Esophagus mucosa (tissue), 1 donor: ENCODE measurements around the gene PAMR1. TPM values are rescaled to one million over a fixed set of nuclear protein-coding genes. Genes with fewer than 3 reads are reported as not detected.

Experiments
- ATAC-seq: fragments of 200-7000 bp; cut with Tn5 transposase; one replicate; pipeline ENCODE4 v1.9.1; 2020
- total RNA-seq: library from RNA; stranded (reverse); gene quantifications from one replicate; pipeline ENCODE4 v1.2.4, GENCODE V29; 2023
- donor health status: DM: yes; HTN: yes; CAD: no.

The PAMR1 gene
- total RNA-seq, 1 donor from 2014 or later: 0.36 TPM

DNA sequence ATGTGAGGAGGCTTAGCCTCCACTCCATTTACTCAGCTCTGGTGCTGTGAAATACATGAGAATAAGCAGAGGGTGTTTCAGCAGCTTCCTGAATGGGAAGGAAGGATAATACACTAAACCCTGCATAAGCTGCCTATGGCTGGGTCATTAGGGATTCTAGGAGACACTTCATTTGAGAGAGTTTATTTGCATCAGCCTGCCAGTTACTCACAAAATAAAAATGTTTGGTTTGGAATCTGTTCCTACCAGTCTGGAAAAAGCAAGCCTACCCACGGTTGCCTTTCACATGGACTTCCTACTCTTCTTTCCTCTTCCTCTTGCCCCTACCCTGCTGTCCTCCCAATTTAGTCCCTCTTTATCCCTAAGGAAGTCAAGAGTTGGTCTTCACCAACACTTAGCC is 126.5 kb downstream of the PAMR1 start:
- no peak for ATAC-seq

GRCh38 chr11:35394941-35395340 is 130.5 kb downstream of the PAMR1 start:
- ATAC-seq: no peak

DNA sequence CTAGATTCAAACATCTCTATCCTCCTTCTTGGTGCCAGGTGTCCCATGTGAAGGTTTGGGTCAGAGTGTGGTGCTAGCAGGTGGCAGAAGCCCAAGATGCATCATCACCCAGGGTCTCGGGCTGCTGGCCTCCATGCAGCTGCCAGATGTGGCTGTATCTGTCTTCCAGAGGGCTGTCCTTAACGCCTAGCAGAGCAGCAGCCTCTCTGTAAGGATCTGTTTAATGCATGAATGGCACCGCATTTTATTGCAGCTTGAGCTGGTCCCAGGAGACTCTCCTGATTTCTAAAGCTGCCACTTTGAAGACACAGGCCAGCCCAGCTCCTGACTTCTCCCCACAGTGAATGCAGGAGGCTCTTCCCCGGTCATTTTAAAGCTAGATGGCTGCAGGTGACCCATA is 132.3 kb downstream of the PAMR1 start:
- no peak for ATAC-seq

GRCh38 chr11:35391922-35392688 is 133.3 kb downstream of the PAMR1 start:
- ATAC-seq: peak; percentile 72

GRCh38 chr11:35390737-35391682 is 134.4 kb downstream of the PAMR1 start:
- ATAC-seq: peak; percentile 90

GRCh38 chr11:35389897-35390465 is 135.4 kb downstream of the PAMR1 start:
- ATAC-seq: no peak

- no peak for ATAC-seq
Measured at GRCh38 chr11:35389112-35389511, 136.3 kb downstream of the PAMR1 start.

DNA sequence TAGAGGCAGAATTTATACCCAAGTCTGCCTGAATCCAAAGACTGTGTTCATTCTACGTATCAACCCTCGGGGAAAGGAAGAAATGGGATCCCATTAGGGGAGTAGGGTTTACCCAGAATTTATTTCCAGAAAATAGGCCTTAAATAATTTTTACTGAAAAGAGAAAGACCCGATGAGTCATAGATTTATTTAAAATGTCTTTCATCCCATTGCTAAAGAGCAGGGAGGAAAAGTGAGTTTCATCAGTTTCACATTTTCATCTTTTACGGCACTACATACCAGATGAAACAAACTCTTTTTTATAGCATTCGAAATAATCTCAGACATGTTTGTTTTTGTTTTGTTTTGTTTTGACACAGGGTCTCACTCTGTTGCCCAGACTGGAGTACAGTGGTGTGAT is 137.4 kb downstream of the PAMR1 start:
- no peak for ATAC-seq

DNA sequence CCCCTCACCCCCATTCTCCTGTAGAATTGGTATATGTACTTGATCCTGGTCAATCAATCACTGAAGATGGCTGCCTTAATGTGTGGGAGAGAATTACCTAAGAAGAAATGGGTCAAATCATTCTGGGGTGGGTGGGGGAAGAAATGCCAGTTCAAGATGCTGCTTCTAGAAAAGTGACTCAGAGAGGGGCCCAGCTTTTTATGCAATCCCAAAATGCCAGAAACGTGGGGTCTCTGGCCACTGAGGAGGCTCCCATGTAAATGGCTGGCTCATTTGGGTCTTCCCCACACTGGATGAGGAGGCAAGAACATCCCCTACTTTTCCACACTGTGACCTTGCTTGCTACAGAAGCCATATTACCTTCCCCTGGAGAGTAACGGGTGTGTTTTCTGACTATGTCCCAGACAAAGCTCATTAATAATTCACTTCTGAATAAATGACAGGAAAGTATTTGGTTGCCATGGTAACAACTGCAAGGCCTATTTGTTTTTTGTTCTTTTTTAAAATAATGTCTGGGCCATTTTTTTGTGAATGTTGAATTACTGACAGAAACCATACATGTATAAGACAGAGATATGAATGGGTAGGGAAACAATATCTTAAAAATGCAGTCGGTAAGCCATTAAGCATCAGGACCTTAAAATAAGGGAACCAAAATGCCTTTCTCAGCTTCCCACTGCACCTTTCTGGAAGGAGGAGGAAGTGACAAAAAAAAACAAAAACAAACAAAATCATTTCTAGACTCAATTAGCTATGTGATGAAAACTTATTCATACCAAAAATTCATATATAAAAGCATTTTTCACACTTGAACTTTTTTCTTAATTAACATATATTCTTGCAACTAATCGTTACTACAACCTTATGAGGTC is 138.1 kb downstream of the PAMR1 start:
- ATAC-seq: no peak

DNA sequence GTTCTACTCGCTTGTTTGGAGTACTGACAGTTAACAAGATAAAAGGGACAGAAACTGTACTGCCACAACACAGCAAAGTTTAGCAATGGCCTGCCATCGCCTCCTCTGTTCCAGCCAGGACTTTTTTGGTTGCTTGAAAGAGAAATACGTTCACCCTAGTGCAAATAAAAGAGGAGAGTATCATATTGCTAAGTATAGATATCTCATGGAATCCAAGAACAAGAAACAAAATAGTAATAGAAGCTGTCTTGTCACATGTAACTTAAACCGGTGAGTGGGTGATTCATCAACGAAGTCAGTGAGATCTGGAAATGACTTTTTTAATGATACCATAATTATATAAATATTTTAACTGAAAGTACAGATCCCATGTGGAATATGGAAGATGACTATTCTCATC is 141.5 kb downstream of the PAMR1 start:
- no peak for ATAC-seq

Other genes with a start within 250 kb of the PAMR1 start
- not detected for gene SLC1A2, start 106.1 kb downstream of the PAMR1 start, total RNA-seq
- 5.6 TPM for gene FJX1, start 92.8 kb upstream of the PAMR1 start, total RNA-seq
- gene TRIM44, start 137.2 kb upstream of the PAMR1 start, total RNA-seq: 22.7 TPM